HepG2 (cell line): Measurements from ENCODE around the gene PLSCR5. TPM values are rescaled to one million over a fixed set of nuclear protein-coding genes. Genes with fewer than 3 reads are reported as not detected.

ENCODE experiments used
- ATAC-seq: fragments of 200-7000 bp; cut with Tn5 transposase; 3 replicates; pipeline ENCODE4 v1.9.1; 2020; ENCODE audit warnings: mild to moderate bottlenecking, moderate library complexity
- BruUV-seq: library from RNA; stranded (reverse); fragments of 400-500 nt; replicated peaks from 2 replicates; lab custom pipeline; 2021; lab: Mats Ljungman, UMichigan
- CTCF ChIA-PET: fragments of 300-600 bp; formaldehyde crosslinking; extraction: SDS; loops from one replicate; lab custom pipeline; 2021; ENCODE audit warnings: low total read pairs, inconsistent platforms, low intra/inter-chr PET ratio; lab: Yijun Ruan, JAX
- POLR2A ChIA-PET: fragments of 350-600 bp; sonication (Branson Sonifier 250); formaldehyde crosslinking; loops from one replicate; lab custom pipeline; 2020; ENCODE audit warnings: antibody characterized with exemption, inconsistent platforms; lab: Yijun Ruan, JAX
- DNase-seq: peaks from one replicate; pipeline ENCODE4 v3.0.0-alpha.2; 2015; ENCODE audit warnings: low spot score
- FAIRE-seq: peaks from 3 replicates; lab custom pipeline; 2011; peaks lifted over from hg19 to GRCh38; lab: Jason Lieb, UNC
- H2AFZ ChIP-seq: one replicate; pipeline ENCODE4 v1.6.1; 2011; ENCODE audit warnings: low read length, inconsistent platforms
- H3K27ac ChIP-seq: fragments of 300-600 bp; 3 replicates; pipeline ENCODE4 v1.8.0; 2011; ENCODE audit warnings: mixed run types, mild to moderate bottlenecking, mixed read lengths, low read length, inconsistent platforms; ENCODE audit not compliant: insufficient read depth; ENCODE audit errors: extremely low read length
- H3K27me3 ChIP-seq, 2 experiments: fragments of 200-600 bp in 1 of 2; 2 replicates in 1 of 2; 3 replicates in 1 of 2; pipeline versions ENCODE4 v1.6.0 to v1.8.0; 2011; ENCODE audit warnings: low read length in 2 of 2, mild to moderate bottlenecking in 2 of 2, moderate library complexity in 2 of 2, inconsistent platforms in 1 of 2; ENCODE audit not compliant: insufficient read depth in 2 of 2, control insufficient read depth in 1 of 2
- H3K36me3 ChIP-seq, 2 experiments: fragments of 200-600 bp in 1 of 2; replicated peaks in 1 of 2; 2 replicates in 1 of 2; 3 replicates in 1 of 2; pipeline versions ENCODE4 v1.5.1 to v1.8.0; 2011; ENCODE audit warnings: low read length in 2 of 2, inconsistent platforms in 1 of 2; ENCODE audit not compliant: insufficient read depth in 2 of 2, control insufficient read depth in 1 of 2
- H3K4me1 ChIP-seq: 2 replicates; pipeline ENCODE4 v1.5.1; 2012; ENCODE audit warnings: low read length, inconsistent platforms; ENCODE audit not compliant: insufficient read depth
- H3K4me2 ChIP-seq: 2 replicates; pipeline ENCODE4 v1.6.0; 2011; ENCODE audit warnings: low read depth, low read length, inconsistent platforms
- H3K4me3 ChIP-seq, 3 experiments: fragments of 200-600 bp in 1 of 3; sonication (generic), shearing (Covaris generic) in 1 of 3; replicated peaks in 1 of 3; 2 replicates each; pipeline ENCODE4 v1.5.1; 2011 to 2016; ENCODE audit warnings: low read length in 3 of 3, inconsistent platforms in 2 of 3, low read depth in 2 of 3, mild to moderate bottlenecking in 2 of 3, control low read depth in 1 of 3, mixed read lengths in 1 of 3; ENCODE audit not compliant: insufficient read depth in 1 of 3
- H3K79me2 ChIP-seq: one replicate; pipeline ENCODE4 v1.6.1; 2011; ENCODE audit warnings: low read length, inconsistent platforms; ENCODE audit not compliant: insufficient read depth
- H3K9ac ChIP-seq: 2 replicates; pipeline ENCODE4 v1.6.0; 2011; ENCODE audit warnings: mild to moderate bottlenecking, low read depth, low read length, inconsistent platforms; ENCODE audit not compliant: insufficient read depth
- H3K9me3 ChIP-seq: 2 replicates; pipeline ENCODE4 v1.5.1; 2012; ENCODE audit warnings: mild to moderate bottlenecking, low read length
- H4K20me1 ChIP-seq: 2 replicates; pipeline ENCODE4 v1.6.0; 2011; ENCODE audit warnings: inconsistent platforms, mild to moderate bottlenecking, low read length, moderate library complexity; ENCODE audit not compliant: insufficient read depth
- CENPX ChIP-seq: sonication (generic); formaldehyde crosslinking; IDR thresholded peaks from 2 replicates; pipeline ENCODE4 v1.9.0; 2021; ENCODE audit warnings: mild to moderate bottlenecking, missing genetic modification reagents, moderate library complexity
- FLYWCH1 ChIP-seq: sonication (generic); formaldehyde crosslinking; IDR thresholded peaks from 2 replicates; pipeline ENCODE4 v1.8.1; 2023; ENCODE audit warnings: mild to moderate bottlenecking, missing genetic modification reagents
- MEIS2 ChIP-seq: sonication (generic); formaldehyde crosslinking; IDR thresholded peaks from 2 replicates; pipeline ENCODE4 v1.9.0; 2021; ENCODE audit warnings: mild to moderate bottlenecking, missing genetic modification reagents
- RAD21 ChIP-seq: fragments of 450-650 bp; formaldehyde crosslinking; IDR thresholded peaks from 2 replicates; pipeline ENCODE4 v1.5.0; 2020; ENCODE audit warnings: mild to moderate bottlenecking
- RARA ChIP-seq: IDR thresholded peaks from 2 replicates; pipeline ENCODE4 v1.6.1; 2016; ENCODE audit warnings: missing genetic modification reagents, missing compliant biosample characterization
- RBM39 ChIP-seq: fragments of 200-400 bp; formaldehyde crosslinking; IDR thresholded peaks from one replicate; pipeline ENCODE4 v1.6.1; 2018; ENCODE audit warnings: antibody characterized with exemption, mild to moderate bottlenecking, low read depth, low read length; ENCODE audit not compliant: poor library complexity, severe bottlenecking
- SALL1 ChIP-seq: sonication (generic); formaldehyde crosslinking; IDR thresholded peaks from 2 replicates; pipeline ENCODE4 v1.8.0; 2022; ENCODE audit warnings: mild to moderate bottlenecking, missing genetic modification reagents
- ZNF543 ChIP-seq: sonication (generic); formaldehyde crosslinking; IDR thresholded peaks from 2 replicates; pipeline ENCODE4 v1.4.0; 2020; ENCODE audit warnings: mild to moderate bottlenecking, missing genetic modification reagents
- ZNF615 ChIP-seq: sonication (generic); formaldehyde crosslinking; IDR thresholded peaks from 2 replicates; pipeline ENCODE4 v1.5.0; 2020; ENCODE audit warnings: mild to moderate bottlenecking, missing genetic modification reagents, borderline replicate concordance
- ZNF777 ChIP-seq: sonication (generic); formaldehyde crosslinking; IDR thresholded peaks from 2 replicates; pipeline ENCODE4 v1.4.0; 2020; ENCODE audit warnings: missing genetic modification reagents
- ZSCAN29 ChIP-seq: sonication (generic); formaldehyde crosslinking; conservative IDR thresholded peaks from 2 replicates; pipeline ENCODE4 v1.4.0; 2020; ENCODE audit warnings: mild to moderate bottlenecking, missing genetic modification reagents
- WGBS: methylation state at CpG from one replicate; pipeline ENCODE4 v1.1.6; 2017; ENCODE audit warnings: low lambda C conversion rate; 5-methylcytosine and 5-hydroxymethylcytosine counted together
- in situ Hi-C: cut with HindIII; loops from 2 replicates; pipeline ENCODE4 v1.10.0; 2017; ENCODE audit warnings: low pct_unique_long_range_greater_than_20kb; ENCODE audit not compliant: extremely low pct_ligation_motif_present
- intact Hi-C: fragments of 100-400 bp; cut with micrococcal nuclease; formaldehyde crosslinking; loops from one replicate; pipeline ENCODE4 v1.10.0; 2022; ENCODE audit not compliant: unreplicated experiment
- polyA plus RNA-seq, 8 experiments: library from polyadenylated mRNA; depleted of rRNA in 3 of 8; stranded (reverse) in 7 of 8; unstranded in 1 of 8; fragments of >200 nt; fragmentation: Illumina TruSeq in 4 of 8; extraction: Trizol in 4 of 8; gene quantifications; 2 replicates each; pipeline versions ENCODE4 v1.2.1 to v1.2.3, GENCODE V29; 2011 to 2016; ENCODE audit warnings: low read depth in 4 of 8, missing spikeins in 1 of 8, mixed read lengths in 1 of 8; ENCODE audit not compliant: insufficient read depth in 1 of 8
- total RNA-seq, 5 experiments: library from RNA; depleted of rRNA; stranded (reverse); fragments of >200 nt; fragmentation: Illumina TruSeq; extraction: Trizol; gene quantifications; 2 replicates each; pipeline ENCODE4 v1.2.3, GENCODE V29; 2016; ENCODE audit warnings: low read depth in 1 of 5
- TF ChIP-seq, protein P1 (sequence below): sonication (generic); formaldehyde crosslinking; IDR thresholded peaks from 2 replicates; pipeline ENCODE4 v1.4.0; 2020; ENCODE audit warnings: missing genetic modification reagents, borderline replicate concordance
- TF ChIP-seq, protein P2 (sequence below): sonication (generic); formaldehyde crosslinking; IDR thresholded peaks from 2 replicates; pipeline ENCODE4 v1.4.0; 2020; ENCODE audit warnings: missing genetic modification reagents, borderline replicate concordance

The PLSCR5 gene
- total and polyA plus RNA-seq, 2 of the 13 experiments (the other 11 are each of a cell fraction or from before 2014, with no cell fraction given): 0.50 TPM; not detected in 1

DNA sequence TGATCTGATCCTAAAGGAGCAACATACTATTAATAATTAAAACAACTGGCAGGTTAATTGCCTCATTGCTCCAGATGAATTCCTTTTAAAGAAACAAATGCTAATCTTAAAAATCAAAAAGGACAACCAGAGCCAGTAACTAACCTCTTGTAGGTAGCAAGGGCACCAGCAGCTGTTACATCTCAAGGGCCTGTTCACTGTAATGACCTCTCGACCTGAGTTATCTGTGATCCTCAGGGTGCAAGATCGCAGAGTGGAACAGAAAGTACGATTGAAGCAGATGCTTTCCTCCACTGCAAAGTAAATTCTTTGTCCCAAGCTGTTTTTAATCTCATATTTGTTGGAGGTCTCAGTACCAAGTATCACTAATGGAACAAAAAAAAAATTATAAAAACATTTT is 11.4 kb downstream of the PLSCR5 start (continued):
- TF ChIP-seq RBM39: no peak
- TF ChIP-seq RARA: no peak
- no peak for TF ChIP-seq ZNF615
- no peak for TF ChIP-seq SALL1 (CRISPR knock-in tag)

DNA sequence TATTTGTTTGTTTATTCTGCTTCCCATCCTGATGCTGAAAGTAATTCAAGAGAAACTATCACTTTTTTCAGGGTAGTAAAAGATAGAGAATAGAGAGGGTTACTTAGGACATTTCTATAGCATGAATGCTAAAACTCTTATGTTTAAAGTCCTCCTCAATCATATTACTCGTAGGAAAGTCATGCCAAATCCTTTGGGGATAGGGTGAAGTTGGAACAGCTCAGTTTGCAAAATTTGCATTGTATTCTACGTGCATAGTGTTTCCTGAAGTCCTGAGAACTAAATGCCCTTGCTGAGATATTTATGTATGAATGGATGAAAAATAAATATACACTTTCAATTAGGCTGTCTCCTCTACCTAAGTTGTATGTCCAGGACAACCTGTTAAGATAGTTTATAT is 14.6 kb downstream of the PLSCR5 start:
- POLR2A ChIA-PET: no interaction called here
- Histone ChIP-seq H3K9ac (no peak overlapping the region), H3K27ac (no peak overlapping the region), H4K20me1 (no peaks in the 10 kb centered on the region), H3K79me2 (no peaks in the 10 kb centered on the region), H3K9me3 (no peaks in the 10 kb centered on the region), H2AFZ (no peak overlapping the region), H3K4me1 (peaks cover 13% of the 10 kb centered on the region), H3K27me3 (no peaks in the 10 kb centered on the region; a peak in 1 of 5 replicates), H3K4me3 (no peak overlapping the region), H3K36me3 (no peaks in the 10 kb centered on the region), H3K4me2 (no peak overlapping the region)
- in situ Hi-C loops (loop anchor here (5.0 kb wide), 1 partner anchor 37 kb away; no protein-coding TSS in a partner anchor), intact Hi-C loops (loop anchor here (1.0 to 2.0 kb wide), 2 partner anchors 48 to 594 kb away; no protein-coding TSS in a partner anchor)
- BruUV-seq: no TSS peak
- TF ChIP-seq CENPX (no peak), RAD21 (CRISPR knock-in tag) (no peak), ZNF777 (CRISPR knock-in tag) (no peak), ZSCAN29 (CRISPR knock-in tag) (no peak), ZNF543 (CRISPR knock-in tag) (no peak), MEIS2 (CRISPR knock-in tag) (no peak), FLYWCH1 (CRISPR knock-in tag) (no peak)
- TF ChIP-seq, protein P1, sequence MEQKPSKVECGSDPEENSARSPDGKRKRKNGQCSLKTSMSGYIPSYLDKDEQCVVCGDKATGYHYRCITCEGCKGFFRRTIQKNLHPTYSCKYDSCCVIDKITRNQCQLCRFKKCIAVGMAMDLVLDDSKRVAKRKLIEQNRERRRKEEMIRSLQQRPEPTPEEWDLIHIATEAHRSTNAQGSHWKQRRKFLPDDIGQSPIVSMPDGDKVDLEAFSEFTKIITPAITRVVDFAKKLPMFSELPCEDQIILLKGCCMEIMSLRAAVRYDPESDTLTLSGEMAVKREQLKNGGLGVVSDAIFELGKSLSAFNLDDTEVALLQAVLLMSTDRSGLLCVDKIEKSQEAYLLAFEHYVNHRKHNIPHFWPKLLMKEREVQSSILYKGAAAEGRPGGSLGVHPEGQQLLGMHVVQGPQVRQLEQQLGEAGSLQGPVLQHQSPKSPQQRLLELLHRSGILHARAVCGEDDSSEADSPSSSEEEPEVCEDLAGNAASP (CRISPR knock-in tag): no peak
- TF ChIP-seq, protein P2, sequence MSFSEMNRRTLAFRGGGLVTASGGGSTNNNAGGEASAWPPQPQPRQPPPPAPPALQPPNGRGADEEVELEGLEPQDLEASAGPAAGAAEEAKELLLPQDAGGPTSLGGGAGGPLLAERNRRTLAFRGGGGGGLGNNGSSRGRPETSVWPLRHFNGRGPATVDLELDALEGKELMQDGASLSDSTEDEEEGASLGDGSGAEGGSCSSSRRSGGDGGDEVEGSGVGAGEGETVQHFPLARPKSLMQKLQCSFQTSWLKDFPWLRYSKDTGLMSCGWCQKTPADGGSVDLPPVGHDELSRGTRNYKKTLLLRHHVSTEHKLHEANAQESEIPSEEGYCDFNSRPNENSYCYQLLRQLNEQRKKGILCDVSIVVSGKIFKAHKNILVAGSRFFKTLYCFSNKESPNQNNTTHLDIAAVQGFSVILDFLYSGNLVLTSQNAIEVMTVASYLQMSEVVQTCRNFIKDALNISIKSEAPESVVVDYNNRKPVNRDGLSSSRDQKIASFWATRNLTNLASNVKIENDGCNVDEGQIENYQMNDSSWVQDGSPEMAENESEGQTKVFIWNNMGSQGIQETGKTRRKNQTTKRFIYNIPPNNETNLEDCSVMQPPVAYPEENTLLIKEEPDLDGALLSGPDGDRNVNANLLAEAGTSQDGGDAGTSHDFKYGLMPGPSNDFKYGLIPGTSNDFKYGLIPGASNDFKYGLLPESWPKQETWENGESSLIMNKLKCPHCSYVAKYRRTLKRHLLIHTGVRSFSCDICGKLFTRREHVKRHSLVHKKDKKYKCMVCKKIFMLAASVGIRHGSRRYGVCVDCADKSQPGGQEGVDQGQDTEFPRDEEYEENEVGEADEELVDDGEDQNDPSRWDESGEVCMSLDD (CRISPR knock-in tag): no peak
- CTCF ChIA-PET: interaction anchor here (4.2 kb wide), 1 partner anchor 49 kb away, joined by 104 read pairs; no protein-coding TSS in a partner anchor
- FAIRE-seq: no peak
- WGBS: 35% methylated on average over 2 of the region's 2 CpGs
- no peak for ATAC-seq
- no peak for DNase-seq
